Fibroblast of lung (primary cell): ENCODE results near the gene BRD3. TPM values are rescaled to one million over a fixed set of nuclear protein-coding genes. Genes with fewer than 3 reads are reported as not detected.
"Not testable (repeated sequence)": the region's sequence is repeated elsewhere in the genome, so short reads cannot be mapped to it uniquely, and the experiment has no call there.

ENCODE experiments used
- DNase-seq, 2 donors: peaks; one replicate each; pipeline versions ENCODE4 v3.0.0 to v3.0.0-alpha.2; 2010; ENCODE audit warnings: low read depth in 2 of 2
- H2AFZ ChIP-seq: 2 replicates; pipeline ENCODE4 v1.5.1; 2012; ENCODE audit warnings: low read length, control low read depth, inconsistent platforms
- H3K27ac ChIP-seq: 2 replicates; pipeline ENCODE4 v1.5.1; 2011; ENCODE audit warnings: low read length, control low read depth; ENCODE audit not compliant: insufficient read depth
- H3K27me3 ChIP-seq: 2 replicates; pipeline ENCODE4 v1.5.1; 2011; ENCODE audit warnings: mild to moderate bottlenecking, low read length; ENCODE audit not compliant: control insufficient read depth, insufficient read depth
- H3K36me3 ChIP-seq: 2 replicates; pipeline ENCODE4 v1.5.1; 2011; ENCODE audit warnings: low read length; ENCODE audit not compliant: control insufficient read depth, insufficient read depth
- H3K4me1 ChIP-seq: 2 replicates; pipeline ENCODE4 v1.5.1; 2011; ENCODE audit warnings: low read length; ENCODE audit not compliant: control insufficient read depth, insufficient read depth; ENCODE audit errors: extremely low read depth
- H3K4me2 ChIP-seq: 2 replicates; pipeline ENCODE4 v1.5.1; 2011; ENCODE audit warnings: low read length, control low read depth; ENCODE audit not compliant: insufficient read depth; ENCODE audit errors: extremely low read depth
- H3K4me3 ChIP-seq, 4 experiments: fragments of 200-600 bp in 1 of 4; sonication (generic) in 1 of 4; replicated peaks in 1 of 4; 2 replicates each; pipeline ENCODE4 v1.5.1; 2011 to 2016; ENCODE audit warnings: low read length in 4 of 4, low read depth in 3 of 4, mild to moderate bottlenecking in 3 of 4, control low read depth in 2 of 4, inconsistent platforms in 1 of 4, mixed read lengths in 1 of 4; ENCODE audit not compliant: insufficient read depth in 1 of 4; ENCODE audit errors: control extremely low read depth in 1 of 4
- H3K79me2 ChIP-seq: 2 replicates; pipeline ENCODE4 v1.5.1; 2012; ENCODE audit warnings: mild to moderate bottlenecking, low read length, inconsistent platforms; ENCODE audit not compliant: control insufficient read depth, insufficient read depth
- H3K9ac ChIP-seq: 2 replicates; pipeline ENCODE4 v1.5.1; 2011; ENCODE audit warnings: mild to moderate bottlenecking, low read length, control low read depth; ENCODE audit not compliant: insufficient read depth
- H3K9me3 ChIP-seq: 2 replicates; pipeline ENCODE4 v1.5.1; 2012; ENCODE audit warnings: low read depth, low read length; ENCODE audit not compliant: control insufficient read depth, insufficient read depth
- H4K20me1 ChIP-seq: 2 replicates; pipeline ENCODE4 v1.5.1; 2011; ENCODE audit warnings: low read length; ENCODE audit not compliant: control insufficient read depth, insufficient read depth; ENCODE audit errors: extremely low read depth
- CTCF ChIP-seq, 2 donors: IDR thresholded peaks in 1 of 2; conservative IDR thresholded peaks in 1 of 2; 1 replicate in 1 of 2; 2 replicates in 1 of 2; pipeline ENCODE4 v1.5.1; 2011 to 2012; ENCODE audit warnings: low read length in 2 of 2, control low read depth in 1 of 2, inconsistent platforms in 1 of 2, low read depth in 1 of 2, mild to moderate bottlenecking in 1 of 2
- EZH2 ChIP-seq: IDR thresholded peaks from 2 replicates; pipeline ENCODE4 v1.5.1; 2012; ENCODE audit warnings: low read length, control low read depth, mild to moderate bottlenecking; ENCODE audit errors: missing control alignments
- polyA plus RNA-seq, 2 donors: library from polyadenylated mRNA; depleted of rRNA in 1 of 2; stranded (reverse) in 1 of 2; unstranded in 1 of 2; fragments of >200 nt; gene quantifications; 2 replicates each; pipeline ENCODE4 v1.2.1, GENCODE V29; 2011 to 2012; ENCODE audit warnings: missing spikeins in 1 of 2
- total RNA-seq: library from RNA; depleted of rRNA; stranded (reverse); fragments of >200 nt; gene quantifications from 2 replicates; pipeline ENCODE4 v1.2.1, GENCODE V29; 2014

The BRD3 gene
- total and polyA plus RNA-seq, 2 donors (not counting 1 experiment from before 2014, with no cell fraction given), result 7.6 to 10.4 TPM

- Histone ChIP-seq H3K4me2 (peak overlapping the region; percentile 86), H3K27me3 (no peaks in the 10 kb centered on the region), H3K79me2 (peaks cover 62% of the 10 kb centered on the region), H3K4me3 (peak overlapping the region in 3 of 4 experiments; percentile 60 to 88 (median 64)), H3K4me1 (peaks cover 16% of the 10 kb centered on the region), H3K27ac (peak overlapping the region; percentile 8), H3K9ac (peak overlapping the region; percentile 85), H4K20me1 (no peaks in the 10 kb centered on the region), H3K9me3 (no peaks in the 10 kb centered on the region), H2AFZ (no peak overlapping the region), H3K36me3 (no peaks in the 10 kb centered on the region)
- DNase-seq, result no peak
- TF ChIP-seq CTCF (conservative IDR thresholded peaks at IDR 0.05 in 1 of 2, IDR thresholded peaks at IDR 0.05 in 1 of 2; ENCODE audit: low read depth in 1 of 2, low read length in 2 of 2) (no peak), EZH2 (no peak)
Measured at GRCh38 chr9:133989625-133990365, 78.0 kb downstream of the BRD3 start.

GRCh38 chr9:133988771-133989170, 79.1 kb downstream of the BRD3 start:
- not testable (repeated sequence) for DNase-seq

GRCh38 chr9:133987946-133988665, 79.7 kb downstream of the BRD3 start:
- Histone ChIP-seq H3K36me3 (no peaks in the 10 kb centered on the region), H2AFZ (no peak overlapping the region), H3K4me1 (peaks cover 10% of the 10 kb centered on the region), H3K9ac (no peak overlapping the region), H3K27ac (no peak overlapping the region), H3K79me2 (peaks cover 70% of the 10 kb centered on the region), H3K4me3 (no peak overlapping the region), H4K20me1 (no peaks in the 10 kb centered on the region), H3K27me3 (no peaks in the 10 kb centered on the region), H3K9me3 (no peaks in the 10 kb centered on the region), H3K4me2 (no peak overlapping the region)
- no peak for DNase-seq
- TF ChIP-seq EZH2 (no peak), CTCF (conservative IDR thresholded peaks at IDR 0.05 in 1 of 2, IDR thresholded peaks at IDR 0.05 in 1 of 2; ENCODE audit: low read depth in 1 of 2, low read length in 2 of 2) (no peak)

More at GRCh38 chr9:133988771-133989170, 79.1 kb downstream of the BRD3 start:
- not testable (repeated sequence) for H3K4me3 ChIP-seq, H3K27me3 ChIP-seq, H2AFZ ChIP-seq, H4K20me1 ChIP-seq, H3K4me2 ChIP-seq, H3K9ac ChIP-seq, H3K9me3 ChIP-seq, H3K27ac ChIP-seq, H3K36me3 ChIP-seq
- Histone ChIP-seq H3K79me2 (peaks cover 66% of the 10 kb centered on the region), H3K4me1 (peaks cover 12% of the 10 kb centered on the region)
